PC-9 (cell line): ENCODE results near the gene PBXIP1. TPM values are rescaled to one million over a fixed set of nuclear protein-coding genes. Genes with fewer than 3 reads are reported as not detected.

ENCODE experiments used
- BruUV-seq: library from RNA; stranded (reverse); fragments of 400-500 nt; replicated peaks from 2 replicates; lab custom pipeline; 2021; lab: Mats Ljungman, UMichigan
- CTCF ChIA-PET: fragments of 300-600 bp; sonication (Branson Sonifier 250); formaldehyde crosslinking; loops from one replicate; lab custom pipeline; 2022; ENCODE audit warnings: antibody characterized with exemption; lab: Charles Lee
- POLR2A ChIA-PET: fragments of 300-600 bp; sonication (Branson Sonifier 250); formaldehyde crosslinking; loops from one replicate; lab custom pipeline; 2022; ENCODE audit warnings: antibody characterized with exemption; ENCODE audit not compliant: unreplicated experiment; lab: Charles Lee
- DNase-seq, 2 experiments: peaks; one replicate each; pipeline versions ENCODE4 v3.0.0 to v3.0.0-alpha.2; 2015 to 2022; ENCODE audit warnings: mixed read lengths in 1 of 2
- H2AFZ ChIP-seq: fragments of 200-600 bp; sonication (generic); 2 replicates; pipeline ENCODE4 v1.8.1; 2017; ENCODE audit warnings: antibody characterized with exemption
- H3F3A ChIP-seq: fragments of 200-600 bp; sonication (generic); 2 replicates; pipeline ENCODE4 v1.8.1; 2017; ENCODE audit warnings: antibody characterized with exemption, mild to moderate bottlenecking, low read depth; ENCODE audit not compliant: insufficient read depth
- H3K27ac ChIP-seq: fragments of 200-600 bp; sonication (generic); 2 replicates; pipeline ENCODE4 v1.6.1; 2016; ENCODE audit warnings: mixed run types
- H3K27me3 ChIP-seq: fragments of 200-600 bp; sonication (generic); 2 replicates; pipeline ENCODE4 v1.6.1; 2016; ENCODE audit warnings: low read depth, mixed run types; ENCODE audit not compliant: insufficient read depth
- H3K36me3 ChIP-seq: fragments of 200-600 bp; sonication (generic); 2 replicates; pipeline ENCODE4 v1.6.1; 2016; ENCODE audit warnings: low read depth, mixed run types
- H3K4me1 ChIP-seq: fragments of 200-600 bp; sonication (generic); replicated peaks from 2 replicates; pipeline ENCODE4 v1.6.1; 2016; ENCODE audit warnings: mixed run types; ENCODE audit not compliant: insufficient read depth
- H3K4me2 ChIP-seq: fragments of 200-600 bp; sonication (generic); 2 replicates; pipeline ENCODE4 v1.6.1; 2017; ENCODE audit warnings: mixed run types
- H3K4me3 ChIP-seq: fragments of 200-600 bp; sonication (generic); 2 replicates; pipeline ENCODE4 v1.6.1; 2016; ENCODE audit warnings: mixed run types
- H3K79me2 ChIP-seq: fragments of 200-600 bp; sonication (generic); 2 replicates; pipeline ENCODE4 v1.6.1; 2017; ENCODE audit warnings: low read depth, mixed run types
- H3K9me2 ChIP-seq: fragments of 200-600 bp; sonication (generic); 2 replicates; pipeline ENCODE4 v1.8.1; 2017; ENCODE audit warnings: mild to moderate bottlenecking; ENCODE audit not compliant: insufficient read depth
- H3K9me3 ChIP-seq: fragments of 200-600 bp; sonication (generic); 2 replicates; pipeline ENCODE4 v1.8.1; 2016; ENCODE audit warnings: low read depth; ENCODE audit not compliant: insufficient read depth
- H4K20me1 ChIP-seq: fragments of 200-600 bp; sonication (generic); 2 replicates; pipeline ENCODE4 v1.8.1; 2017; ENCODE audit not compliant: insufficient read depth
- EZH2 ChIP-seq: fragments of 200-600 bp; sonication (generic); IDR thresholded peaks from 2 replicates; pipeline ENCODE4 v1.8.0; 2017; ENCODE audit warnings: antibody characterized with exemption, low read depth
- intact Hi-C: fragments of 100-400 bp; cut with micrococcal nuclease; formaldehyde crosslinking; loops from one replicate; pipeline ENCODE4 v1.10.0; 2022; ENCODE audit not compliant: unreplicated experiment
- total RNA-seq: library from RNA; stranded (reverse); gene quantifications from 2 replicates; pipeline ENCODE4 v1.2.3, GENCODE V29; 2021
- TF ChIP-seq, protein P1 (sequence below): fragments of 200-600 bp; sonication (generic); conservative IDR thresholded peaks from 2 replicates; pipeline ENCODE4 v1.6.1; 2017; ENCODE audit warnings: mixed run types, antibody characterized with exemption, mild to moderate bottlenecking, moderate library complexity

Gene PBXIP1
- total RNA-seq, 1 experiment from 2014 or later = 40.2 TPM

DNA sequence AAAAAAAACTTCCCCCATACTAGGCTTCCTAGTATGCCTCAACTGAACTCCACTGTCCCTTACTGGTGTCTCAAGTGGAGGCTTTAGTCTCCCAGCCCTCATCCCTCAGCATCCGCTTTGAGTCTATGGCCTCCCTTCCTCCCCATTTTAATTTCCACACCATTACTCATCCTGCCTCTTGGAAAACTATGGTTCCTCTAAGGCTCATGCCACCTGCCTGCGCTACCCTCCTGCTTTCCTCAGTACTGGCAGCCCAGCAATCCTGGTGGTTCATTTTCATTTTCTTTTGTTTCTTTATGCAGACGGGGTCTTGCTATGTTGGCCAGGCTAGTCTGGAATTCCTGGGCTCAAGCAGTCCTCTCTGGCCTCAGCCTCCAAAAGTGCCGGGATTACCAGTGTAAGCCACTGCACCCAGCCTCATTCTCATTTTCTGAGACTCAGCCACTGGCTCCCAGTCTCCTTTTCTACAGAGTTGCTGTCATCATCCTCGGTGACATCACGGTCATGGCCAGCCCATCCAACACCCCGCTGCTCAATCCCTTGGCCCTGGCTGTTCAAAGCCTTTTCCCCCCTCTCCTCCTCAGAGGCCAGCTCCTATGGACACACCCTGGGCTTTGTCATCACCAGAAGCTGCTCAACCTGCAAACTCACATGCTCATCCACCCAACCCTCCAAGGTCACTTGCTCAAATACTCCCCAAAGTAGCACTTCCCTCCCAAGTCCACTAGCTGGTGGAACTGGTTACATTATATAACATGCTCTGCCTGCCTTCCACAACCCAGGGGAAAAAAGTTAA, 17.1 kb downstream of the PBXIP1 start:
- Histone ChIP-seq H3K79me2 (peaks cover 5% of the 10 kb centered on the region; the same call in 1 of the 2 replicates), H3K9me3 (no peaks in the 10 kb centered on the region), H4K20me1 (no peaks in the 10 kb centered on the region), H3K4me1 (peaks cover 46% of the 10 kb centered on the region), H2AFZ (no peak overlapping the region), H3K36me3 (no peaks in the 10 kb centered on the region), H3K4me2 (peak overlapping the region; percentile 82; the same call in 1 of the 2 replicates), H3K9me2 (no peaks in the 10 kb centered on the region), H3K27ac (no peak overlapping the region), H3K27me3 (no peaks in the 10 kb centered on the region), H3K4me3 (no peak overlapping the region), H3F3A (peaks cover 18% of the 10 kb centered on the region; the same call in 1 of the 2 replicates)
- ChIA-PET POLR2A (interaction anchor here (0.6 kb wide), 1 partner anchor 384 kb away, joined by 3 read pairs; no protein-coding TSS in a partner anchor), CTCF (interaction anchor here (0.6 to 0.7 kb wide), 4 partner anchors 43 to 527 kb away, joined by 3 to 6 read pairs (median 4); no protein-coding TSS in a partner anchor)
- intact Hi-C loops = loop anchor here (1.0 to 5.0 kb wide), 2 partner anchors 17 to 312 kb away; partner anchors contain the start of gene PBXIP1
- TF ChIP-seq, protein P1, sequence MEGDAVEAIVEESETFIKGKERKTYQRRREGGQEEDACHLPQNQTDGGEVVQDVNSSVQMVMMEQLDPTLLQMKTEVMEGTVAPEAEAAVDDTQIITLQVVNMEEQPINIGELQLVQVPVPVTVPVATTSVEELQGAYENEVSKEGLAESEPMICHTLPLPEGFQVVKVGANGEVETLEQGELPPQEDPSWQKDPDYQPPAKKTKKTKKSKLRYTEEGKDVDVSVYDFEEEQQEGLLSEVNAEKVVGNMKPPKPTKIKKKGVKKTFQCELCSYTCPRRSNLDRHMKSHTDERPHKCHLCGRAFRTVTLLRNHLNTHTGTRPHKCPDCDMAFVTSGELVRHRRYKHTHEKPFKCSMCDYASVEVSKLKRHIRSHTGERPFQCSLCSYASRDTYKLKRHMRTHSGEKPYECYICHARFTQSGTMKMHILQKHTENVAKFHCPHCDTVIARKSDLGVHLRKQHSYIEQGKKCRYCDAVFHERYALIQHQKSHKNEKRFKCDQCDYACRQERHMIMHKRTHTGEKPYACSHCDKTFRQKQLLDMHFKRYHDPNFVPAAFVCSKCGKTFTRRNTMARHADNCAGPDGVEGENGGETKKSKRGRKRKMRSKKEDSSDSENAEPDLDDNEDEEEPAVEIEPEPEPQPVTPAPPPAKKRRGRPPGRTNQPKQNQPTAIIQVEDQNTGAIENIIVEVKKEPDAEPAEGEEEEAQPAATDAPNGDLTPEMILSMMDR = no peak
- no peak for TF ChIP-seq EZH2
- no TSS peak for BruUV-seq
- DNase-seq = peak; percentile 50 to 86

- Histone ChIP-seq H2AFZ (peak overlapping the region; percentile 95), H3K36me3 (no peaks in the 10 kb centered on the region), H3K9me3 (no peaks in the 10 kb centered on the region), H3K27me3 (no peaks in the 10 kb centered on the region), H3K79me2 (peaks cover 5% of the 10 kb centered on the region; the same call in 1 of the 2 replicates), H3K27ac (peak overlapping the region; percentile 93), H3K4me2 (peak overlapping the region; percentile 82), H3K4me1 (peaks cover 46% of the 10 kb centered on the region), H3K9me2 (no peaks in the 10 kb centered on the region), H3K4me3 (peak overlapping the region; percentile 62), H4K20me1 (no peaks in the 10 kb centered on the region), H3F3A (peaks cover 19% of the 10 kb centered on the region; the same call in 1 of the 2 replicates)
- no peak for TF ChIP-seq EZH2
- TF ChIP-seq, protein P1 = no peak
- DNase-seq = no peak
- BruUV-seq = no TSS peak
- ChIA-PET CTCF (interaction anchor here (0.6 kb wide), 1 partner anchor 122 kb away, joined by 3 read pairs; no protein-coding TSS in a partner anchor), POLR2A (interaction anchor here (0.6 kb wide), 1 partner anchor 18 kb away, joined by 4 read pairs; no protein-coding TSS in a partner anchor)
- intact Hi-C loops = loop anchor here (1.0 to 5.0 kb wide), 5 partner anchors 34 to 379 kb away; partner anchors contain the start of gene UBE2Q1
Observed at GRCh38 chr1:154937988-154938386, 17.9 kb downstream of the PBXIP1 start.
